Sigmoid colon (tissue), 4 donors: ENCODE measurements around the gene IMMP2L.

ENCODE experiments used
- CTCF ChIP-seq, 4 experiments: fragments of 450-650 bp in 3 of 4; fragments of 200-600 bp in 1 of 4; IDR thresholded peaks; one replicate each; pipeline ENCODE4 v1.5.1; 2016 to 2019; ENCODE audit warnings: antibody characterized with exemption in 4 of 4, mild to moderate bottlenecking in 3 of 4, moderate library complexity in 2 of 4
- EP300 ChIP-seq, 4 donors: sonication (generic); formaldehyde crosslinking; IDR thresholded peaks; one replicate each; pipeline ENCODE4 v1.6.1; 2017; ENCODE audit warnings: antibody characterized with exemption in 4 of 4
- POLR2A ChIP-seq, 2 donors: fragments of 450-650 bp; IDR thresholded peaks; one replicate each; pipeline ENCODE4 v1.6.1; 2016; ENCODE audit warnings: antibody characterized with exemption in 2 of 2, mild to moderate bottlenecking in 2 of 2, moderate library complexity in 2 of 2
- POLR2AphosphoS5 ChIP-seq, 4 donors: sonication (generic); formaldehyde crosslinking; IDR thresholded peaks; one replicate each; pipeline ENCODE4 v1.6.1; 2017; ENCODE audit warnings: antibody characterized with exemption in 4 of 4

- TF ChIP-seq POLR2AphosphoS5 (IDR thresholded peaks at IDR 0.05) (no peak), CTCF (IDR thresholded peaks at IDR 0.05) (no peak), EP300 (IDR thresholded peaks at IDR 0.05) (no peak), POLR2A (IDR thresholded peaks at IDR 0.05) (no peak)
Observed at GRCh38 chr7:110944448-110944847, 617.8 kb downstream of the IMMP2L start.
